K562 (cell line): ENCODE measurements around the gene GLRX2. TPM values are rescaled to one million over a fixed set of nuclear protein-coding genes. Genes with fewer than 3 reads are reported as not detected.

Source experiments
- CHD1 ChIP-seq: fragments of 200-600 bp; sonication (generic); IDR thresholded peaks from one replicate; pipeline ENCODE4 v1.6.1; 2012; ENCODE audit warnings: mild to moderate bottlenecking, moderate library complexity, low read length, inconsistent platforms
- ILF3 ChIP-seq: fragments of 450-650 bp; IDR thresholded peaks from 2 replicates; pipeline ENCODE4 v1.6.1; 2018; ENCODE audit warnings: antibody characterized with exemption, mild to moderate bottlenecking, moderate library complexity, borderline replicate concordance
- MYNN ChIP-seq, 2 experiments: sonication (generic); formaldehyde crosslinking in 1 of 2; IDR thresholded peaks; 2 replicates each; pipeline versions ENCODE4 v1.5.0 to v1.6.1; 2016 to 2020; ENCODE audit warnings: antibody characterized with exemption in 1 of 2, missing genetic modification reagents in 1 of 2
- NFIX ChIP-seq: fragments of 250-450 bp; sonication (Bioruptor Pico); IDR thresholded peaks from 2 replicates; pipeline ENCODE4 v1.4.0; 2020; ENCODE audit warnings: low read depth, mild to moderate bottlenecking, moderate library complexity
- POLR3G ChIP-seq: IDR thresholded peaks from 2 replicates; pipeline ENCODE4 v1.6.1; 2011; ENCODE audit not compliant: insufficient read length, insufficient replicate concordance; ENCODE audit errors: extremely low read depth
- RBM34 ChIP-seq: fragments of 200-400 bp; formaldehyde crosslinking; IDR thresholded peaks from 2 replicates; pipeline ENCODE4 v1.6.1; 2018; ENCODE audit warnings: low read length, borderline replicate concordance; ENCODE audit not compliant: insufficient read depth
- RUNX1 ChIP-seq: sonication (generic); IDR thresholded peaks from 2 replicates; pipeline ENCODE4 v1.6.1; 2016; ENCODE audit warnings: antibody characterized with exemption, low read depth
- SMC3 ChIP-seq: conservative IDR thresholded peaks from 2 replicates; pipeline ENCODE4 v1.6.1; 2011; ENCODE audit warnings: low read depth, low read length, improper control_type of control experiment; ENCODE audit not compliant: insufficient read depth
- TSC22D4 ChIP-seq: fragments of 450-650 bp; IDR thresholded peaks from 2 replicates; pipeline ENCODE4 v1.6.1; 2016; ENCODE audit warnings: missing genetic modification characterization, missing biosample characterization, control low read depth
- ZKSCAN1 ChIP-seq: fragments of 150-350 bp; IDR thresholded peaks from 2 replicates; pipeline ENCODE4 v1.6.1; 2016; ENCODE audit warnings: low read depth, low read length
- ZNF140 ChIP-seq: fragments of 250-450 bp; sonication (Bioruptor Pico); IDR thresholded peaks from 2 replicates; pipeline ENCODE4 v1.8.0; 2021; ENCODE audit warnings: moderate library complexity, mild to moderate bottlenecking, inconsistent platforms
- ZNF253 ChIP-seq: fragments of 250-450 bp; sonication (Bioruptor Pico); conservative IDR thresholded peaks from 2 replicates; pipeline ENCODE4 v1.6.1; 2021; ENCODE audit warnings: mild to moderate bottlenecking
- ZNF282 ChIP-seq: sonication (generic); formaldehyde crosslinking; IDR thresholded peaks from 2 replicates; pipeline ENCODE4 v1.8.1; 2023; ENCODE audit warnings: missing genetic modification reagents
- polyA plus RNA-seq, 8 experiments: library from polyadenylated mRNA; depleted of rRNA in 4 of 8; stranded (reverse) in 5 of 8; unstranded in 3 of 8; fragments of >200 nt; fragmentation: Nextera tagmentation in 2 of 8; fragmentation: Illumina TruSeq in 1 of 8; extraction: Ambion mirVana in 2 of 8; extraction: Trizol in 1 of 8; gene quantifications; 2 replicates each; pipeline versions ENCODE4 v1.2.1 to v1.2.3, GENCODE V29; 2011 to 2014; ENCODE audit warnings: inconsistent platforms in 1 of 8, missing spikeins in 1 of 8
- total RNA-seq, 7 experiments: library from RNA; depleted of rRNA in 6 of 7; stranded (reverse); fragments of >200 nt in 6 of 7; fragmentation: Illumina TruSeq in 2 of 7; extraction: Trizol in 2 of 7; gene quantifications; 2 replicates each; pipeline versions ENCODE4 v1.2.1 to v1.2.3, GENCODE V29; 2011 to 2021; ENCODE audit warnings: low replicate concordance in 1 of 7
- TF ChIP-seq, protein P1 (sequence below), 2 experiments: fragments of 200-800 bp in 1 of 2; sonication (Bioruptor generic) in 1 of 2; sonication (generic) in 1 of 2; formaldehyde crosslinking in 1 of 2; IDR thresholded peaks in 1 of 2; conservative IDR thresholded peaks in 1 of 2; 2 replicates each; pipeline versions ENCODE4 v1.5.0 to v1.6.1; 2016 to 2020; ENCODE audit warnings: missing compliant biosample characterization in 1 of 2, missing genetic modification characterization in 1 of 2, missing genetic modification reagents in 1 of 2
- TF ChIP-seq, protein P2 (sequence below): fragments of 250-450 bp; sonication (Bioruptor Pico); IDR thresholded peaks from 2 replicates; pipeline ENCODE4 v1.5.0; 2020; ENCODE audit warnings: mild to moderate bottlenecking
- TF ChIP-seq, protein P3 (sequence below): sonication (generic); formaldehyde crosslinking; IDR thresholded peaks from 2 replicates; pipeline ENCODE4 v1.8.1; 2023; ENCODE audit warnings: missing genetic modification reagents, mild to moderate bottlenecking, borderline replicate concordance
- TF ChIP-seq, protein P4 (sequence below): fragments of 450-650 bp; formaldehyde crosslinking; IDR thresholded peaks from 2 replicates; pipeline ENCODE4 v1.4.0; 2022; ENCODE audit warnings: mild to moderate bottlenecking, moderate library complexity

GLRX2 gene
- total and polyA plus RNA-seq, 9 of the 15 experiments (the other 6 are each of a cell fraction or from before 2014, with no cell fraction given): 13.3 to 82.6 (median 55.1) TPM

DNA sequence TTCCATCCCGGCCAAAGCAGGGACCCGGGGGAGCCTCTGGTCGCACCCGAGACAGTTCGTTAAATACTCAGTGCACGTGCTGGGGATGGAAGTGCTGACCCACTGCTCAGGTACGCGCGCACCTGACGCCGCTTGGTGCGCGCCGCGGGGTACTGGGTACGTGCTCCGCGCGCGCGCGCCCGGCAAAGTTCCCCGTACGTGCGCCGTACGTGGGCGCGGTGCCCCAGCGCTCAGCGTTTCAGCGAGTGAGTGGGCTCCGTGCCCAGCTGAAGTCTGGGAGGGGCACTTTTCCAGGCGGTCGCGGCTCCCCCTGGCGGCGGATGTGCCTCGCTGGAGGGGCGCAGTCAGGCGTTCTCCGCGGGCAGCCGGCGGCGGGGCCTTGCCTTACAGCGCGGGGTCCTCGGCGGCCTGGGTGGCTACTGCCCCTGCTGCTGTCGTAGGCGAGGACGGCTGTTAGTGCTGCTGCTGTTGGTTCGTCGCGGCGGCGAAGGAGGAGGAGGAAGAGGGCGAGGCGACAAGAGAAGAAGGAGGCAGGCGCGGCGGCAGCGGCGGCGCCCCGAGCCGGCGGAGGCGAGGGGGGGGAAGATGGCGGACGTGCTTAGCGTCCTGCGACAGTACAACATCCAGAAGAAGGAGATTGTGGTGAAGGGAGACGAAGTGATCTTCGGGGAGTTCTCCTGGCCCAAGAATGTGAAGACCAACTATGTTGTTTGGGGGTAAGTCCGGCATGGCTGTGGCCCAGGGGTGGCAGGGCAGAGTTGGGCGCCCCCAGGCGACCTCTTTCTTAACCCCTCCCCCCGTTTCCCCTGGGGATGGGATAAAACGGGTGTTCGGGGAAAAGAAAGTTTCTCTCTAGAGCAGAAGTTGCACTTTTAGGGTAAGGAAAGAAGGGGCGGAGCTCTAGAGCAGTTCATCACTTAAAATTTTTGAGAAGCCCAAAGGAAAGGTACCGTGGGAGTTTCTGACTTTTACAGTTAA is 16.7 kb upstream of the GLRX2 start, which contains the start of gene CDC73 (continued):
- TF ChIP-seq, protein P1, sequence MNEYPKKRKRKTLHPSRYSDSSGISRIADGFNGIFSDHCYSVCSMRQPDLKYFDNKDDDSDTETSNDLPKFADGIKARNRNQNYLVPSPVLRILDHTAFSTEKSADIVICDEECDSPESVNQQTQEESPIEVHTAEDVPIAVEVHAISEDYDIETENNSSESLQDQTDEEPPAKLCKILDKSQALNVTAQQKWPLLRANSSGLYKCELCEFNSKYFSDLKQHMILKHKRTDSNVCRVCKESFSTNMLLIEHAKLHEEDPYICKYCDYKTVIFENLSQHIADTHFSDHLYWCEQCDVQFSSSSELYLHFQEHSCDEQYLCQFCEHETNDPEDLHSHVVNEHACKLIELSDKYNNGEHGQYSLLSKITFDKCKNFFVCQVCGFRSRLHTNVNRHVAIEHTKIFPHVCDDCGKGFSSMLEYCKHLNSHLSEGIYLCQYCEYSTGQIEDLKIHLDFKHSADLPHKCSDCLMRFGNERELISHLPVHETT (CRISPR knock-in tag; conservative IDR thresholded peaks at IDR 0.05 in 1 of 2, IDR thresholded peaks at IDR 0.05 in 1 of 2): peak in 1 of 2 experiments; percentile 94; a peak in 2 of 4 replicates
- TF ChIP-seq ZNF140 (CRISPR knock-in tag) (no peak), ZKSCAN1 (peak; percentile 67), RBM34 (no peak), TSC22D4 (tag) (no peak), SMC3 (peak; percentile 95), CHD1 (no peak), NFIX (CRISPR knock-in tag) (no peak), POLR3G (no peak), MYNN (IDR thresholded peaks at IDR 0.05) (peak; percentile 96), MYNN (CRISPR knock-in tag; IDR thresholded peaks at IDR 0.05) (no peak), ZNF282 (CRISPR knock-in tag) (no peak), RUNX1 (0 out of 2 replicates have a peak, but pooled peaks have one; percentile 62), ILF3 (no peak; the same call in 1 of the 2 replicates), ZNF253 (CRISPR knock-in tag) (no peak)
- TF ChIP-seq, protein P2, sequence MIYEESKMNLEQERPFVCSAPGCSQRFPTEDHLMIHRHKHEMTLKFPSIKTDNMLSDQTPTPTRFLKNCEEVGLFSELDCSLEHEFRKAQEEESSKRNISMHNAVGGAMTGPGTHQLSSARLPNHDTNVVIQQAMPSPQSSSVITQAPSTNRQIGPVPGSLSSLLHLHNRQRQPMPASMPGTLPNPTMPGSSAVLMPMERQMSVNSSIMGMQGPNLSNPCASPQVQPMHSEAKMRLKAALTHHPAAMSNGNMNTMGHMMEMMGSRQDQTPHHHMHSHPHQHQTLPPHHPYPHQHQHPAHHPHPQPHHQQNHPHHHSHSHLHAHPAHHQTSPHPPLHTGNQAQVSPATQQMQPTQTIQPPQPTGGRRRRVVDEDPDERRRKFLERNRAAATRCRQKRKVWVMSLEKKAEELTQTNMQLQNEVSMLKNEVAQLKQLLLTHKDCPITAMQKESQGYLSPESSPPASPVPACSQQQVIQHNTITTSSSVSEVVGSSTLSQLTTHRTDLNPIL: no peak
- TF ChIP-seq, protein P3, sequence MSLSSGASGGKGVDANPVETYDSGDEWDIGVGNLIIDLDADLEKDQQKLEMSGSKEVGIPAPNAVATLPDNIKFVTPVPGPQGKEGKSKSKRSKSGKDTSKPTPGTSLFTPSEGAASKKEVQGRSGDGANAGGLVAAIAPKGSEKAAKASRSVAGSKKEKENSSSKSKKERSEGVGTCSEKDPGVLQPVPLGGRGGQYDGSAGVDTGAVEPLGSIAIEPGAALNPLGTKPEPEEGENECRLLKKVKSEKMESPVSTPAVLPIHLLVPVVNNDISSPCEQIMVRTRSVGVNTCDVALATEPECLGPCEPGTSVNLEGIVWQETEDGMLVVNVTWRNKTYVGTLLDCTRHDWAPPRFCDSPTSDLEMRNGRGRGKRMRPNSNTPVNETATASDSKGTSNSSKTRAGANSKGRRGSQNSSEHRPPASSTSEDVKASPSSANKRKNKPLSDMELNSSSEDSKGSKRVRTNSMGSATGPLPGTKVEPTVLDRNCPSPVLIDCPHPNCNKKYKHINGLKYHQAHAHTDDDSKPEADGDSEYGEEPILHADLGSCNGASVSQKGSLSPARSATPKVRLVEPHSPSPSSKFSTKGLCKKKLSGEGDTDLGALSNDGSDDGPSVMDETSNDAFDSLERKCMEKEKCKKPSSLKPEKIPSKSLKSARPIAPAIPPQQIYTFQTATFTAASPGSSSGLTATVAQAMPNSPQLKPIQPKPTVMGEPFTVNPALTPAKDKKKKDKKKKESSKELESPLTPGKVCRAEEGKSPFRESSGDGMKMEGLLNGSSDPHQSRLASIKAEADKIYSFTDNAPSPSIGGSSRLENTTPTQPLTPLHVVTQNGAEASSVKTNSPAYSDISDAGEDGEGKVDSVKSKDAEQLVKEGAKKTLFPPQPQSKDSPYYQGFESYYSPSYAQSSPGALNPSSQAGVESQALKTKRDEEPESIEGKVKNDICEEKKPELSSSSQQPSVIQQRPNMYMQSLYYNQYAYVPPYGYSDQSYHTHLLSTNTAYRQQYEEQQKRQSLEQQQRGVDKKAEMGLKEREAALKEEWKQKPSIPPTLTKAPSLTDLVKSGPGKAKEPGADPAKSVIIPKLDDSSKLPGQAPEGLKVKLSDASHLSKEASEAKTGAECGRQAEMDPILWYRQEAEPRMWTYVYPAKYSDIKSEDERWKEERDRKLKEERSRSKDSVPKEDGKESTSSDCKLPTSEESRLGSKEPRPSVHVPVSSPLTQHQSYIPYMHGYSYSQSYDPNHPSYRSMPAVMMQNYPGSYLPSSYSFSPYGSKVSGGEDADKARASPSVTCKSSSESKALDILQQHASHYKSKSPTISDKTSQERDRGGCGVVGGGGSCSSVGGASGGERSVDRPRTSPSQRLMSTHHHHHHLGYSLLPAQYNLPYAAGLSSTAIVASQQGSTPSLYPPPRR (CRISPR knock-in tag): peak; percentile 96
- TF ChIP-seq, protein P4, sequence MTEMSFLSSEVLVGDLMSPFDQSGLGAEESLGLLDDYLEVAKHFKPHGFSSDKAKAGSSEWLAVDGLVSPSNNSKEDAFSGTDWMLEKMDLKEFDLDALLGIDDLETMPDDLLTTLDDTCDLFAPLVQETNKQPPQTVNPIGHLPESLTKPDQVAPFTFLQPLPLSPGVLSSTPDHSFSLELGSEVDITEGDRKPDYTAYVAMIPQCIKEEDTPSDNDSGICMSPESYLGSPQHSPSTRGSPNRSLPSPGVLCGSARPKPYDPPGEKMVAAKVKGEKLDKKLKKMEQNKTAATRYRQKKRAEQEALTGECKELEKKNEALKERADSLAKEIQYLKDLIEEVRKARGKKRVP (CRISPR knock-in tag): peak; percentile 4; the same call in 1 of the 2 replicates
